Measurements from ENCODE around the gene MRPL20.

GRCh38 chr1:1356796-1357401 is 50.2 kb downstream of the MRPL20 start:
- TF ChIP-seq CTCF (conservative IDR thresholded peaks at IDR 0.05 in 1 of 2, IDR thresholded peaks at IDR 0.05 in 1 of 2; ENCODE audit: low read depth in 1 of 2, low read length in 2 of 2) (no peak), EZH2 (IDR thresholded peaks at IDR 0.05; ENCODE audit: low read length, missing control alignments) (no peak)

Measured in fibroblast of lung (primary cell).